Hypothalamus (tissue), 51 donors: ENCODE measurements around the gene DGKA.
A peak's percentile ranks its signal among the peaks of the same experiment; 100 is the strongest.
"Not testable (repeated sequence)": the region's sequence is repeated elsewhere in the genome, so short reads cannot be mapped to it uniquely, and the experiment has no call there.

Experiments used
- DNase-seq, 51 donors: peaks; one replicate each; lab custom pipeline; 2025; lab: John Stamatoyannopoulos, UW

The DGKA gene

GRCh38 chr12:55965941-55966407, 35.0 kb downstream of the DGKA start, which contains the start of gene PMEL:
TSS of gene PMEL (minus strand) at chr12:55966042. CDS start at chr12:55966011, 31 bp downstream.
- no peak for DNase-seq

- DNase-seq: peak; percentile 6 to 88 (median 72)
Measured at GRCh38 chr12:55966408-55967281, 35.7 kb downstream of the DGKA start, which contains the start of gene CDK2. TSS of gene CDK2 (plus strand) at chr12:55966830. CDS start at chr12:55967009, 179 bp downstream.

- DNase-seq: no peak
Measured at GRCh38 chr12:55969356-55969755, 38.4 kb downstream of the DGKA start.

- DNase-seq: no peak
Measured at GRCh38 chr12:55970775-55971174, 39.8 kb downstream of the DGKA start.

GRCh38 chr12:55972042-55972441, 41.1 kb downstream of the DGKA start:
- no peak for DNase-seq

- DNase-seq: no peak
Measured at GRCh38 chr12:55972456-55972855, 41.5 kb downstream of the DGKA start.

- DNase-seq: peak in 6 of 51 donors; percentile 32 to 91 (median 44)
Measured at GRCh38 chr12:55972911-55973598, 42.1 kb downstream of the DGKA start.

- peak; percentile 79 to 100 (median 99) for DNase-seq
Measured at GRCh38 chr12:55973599-55974307, 42.8 kb downstream of the DGKA start, which contains the start of gene RAB5B. TSS of gene RAB5B (plus strand) at chr12:55974078. CDS start at chr12:55986961, 12,883 bp downstream.

- peak in 3 of 51 donors; percentile 49 to 64 (median 54) for DNase-seq
Measured at GRCh38 chr12:55974308-55974730, 43.4 kb downstream of the DGKA start.

GRCh38 chr12:55978393-55978792, 47.4 kb downstream of the DGKA start:
- DNase-seq: no peak

- DNase-seq: no peak
Measured at GRCh38 chr12:55979069-55979468, 48.1 kb downstream of the DGKA start.

GRCh38 chr12:55981882-55982281, 50.9 kb downstream of the DGKA start:
- DNase-seq: not testable (repeated sequence)

GRCh38 chr12:55982319-55982936, 51.5 kb downstream of the DGKA start:
- DNase-seq: no peak

- DNase-seq: no peak
Measured at GRCh38 chr12:55983232-55983842, 52.4 kb downstream of the DGKA start.

- DNase-seq: no peak
Measured at GRCh38 chr12:55984861-55985260, 53.9 kb downstream of the DGKA start.

GRCh38 chr12:55985341-55985740, 54.4 kb downstream of the DGKA start:
- DNase-seq: no peak

GRCh38 chr12:55985976-55986375, 55.0 kb downstream of the DGKA start:
- not testable (repeated sequence) for DNase-seq

- no peak for DNase-seq
Measured at GRCh38 chr12:55991110-55991509, 60.1 kb downstream of the DGKA start.

GRCh38 chr12:55993230-55993853, 62.4 kb downstream of the DGKA start:
- no peak for DNase-seq
